Right lobe of liver (tissue), 6 donors: ENCODE measurements around the gene TNS1. TPM values are rescaled to one million over a fixed set of nuclear protein-coding genes. Genes with fewer than 3 reads are reported as not detected.

Source experiments
- ATAC-seq, 4 donors: fragments of 200-7000 bp; cut with Tn5 transposase; one replicate each; pipeline ENCODE4 v1.9.1; 2020; ENCODE audit warnings: mild to moderate bottlenecking in 4 of 4, moderate library complexity in 4 of 4
- DNase-seq, 3 donors: peaks; one replicate each; pipeline ENCODE4 v3.0.0-alpha.2; 2020
- H3K27ac ChIP-seq, 3 donors: fragments of 200-600 bp; one replicate each; pipeline ENCODE4 v1.8.0; 2022
- H3K27me3 ChIP-seq, 2 donors: fragments of 200-600 bp; one replicate each; pipeline ENCODE4 v1.8.0; 2022
- H3K36me3 ChIP-seq, 4 donors: fragments of 200-600 bp; sonication (generic) in 1 of 4; one replicate each; pipeline versions ENCODE4 v1.5.1 to v1.8.0; 2017 to 2022; ENCODE audit warnings: control low read depth in 1 of 4
- H3K4me1 ChIP-seq, 4 donors: fragments of 200-600 bp; sonication (generic) in 1 of 4; one replicate each; pipeline versions ENCODE4 v1.5.1 to v1.8.0; 2017 to 2022; ENCODE audit warnings: control low read depth in 1 of 4
- H3K4me3 ChIP-seq, 3 donors: fragments of 200-600 bp; one replicate each; pipeline ENCODE4 v1.8.0; 2022
- H3K9me3 ChIP-seq, 4 donors: fragments of 200-600 bp; sonication (generic) in 1 of 4; one replicate each; pipeline versions ENCODE4 v1.5.1 to v1.8.0; 2017 to 2022; ENCODE audit warnings: control low read depth in 1 of 4
- POLR2A ChIP-seq: fragments of 450-650 bp; IDR thresholded peaks from one replicate; pipeline ENCODE4 v1.6.1; 2017; ENCODE audit warnings: antibody characterized with exemption, mild to moderate bottlenecking
- WGBS: methylation state at CpG from one replicate; pipeline ENCODE4 v1.1.6; 2018; ENCODE audit warnings: low coverage, low lambda C conversion rate; ENCODE audit not compliant: insufficient coverage; ENCODE audit errors: missing lambda C conversion rate; 5-methylcytosine and 5-hydroxymethylcytosine counted together
- intact Hi-C, 2 donors: fragments of 100-400 bp; cut with DNase I; formaldehyde crosslinking; loops; one replicate each; pipeline versions ENCODE4 v1.11.2 to v1.14.1; 2022
- total RNA-seq, 6 experiments: library from RNA; depleted of rRNA in 2 of 6; stranded (reverse); fragments of >200 nt in 2 of 6; fragmentation: NEBNext Ultra II Directional in 3 of 6; extraction: Animal tissue kit (Norgen Biotek cat#: 25700) in 3 of 6; gene quantifications; one replicate each; pipeline versions ENCODE4 v1.1.0 to v1.2.4, GENCODE V29; 2016 to 2023
- TF ChIP-seq, protein P1 (sequence below), 4 donors: fragments of 200-600 bp in 3 of 4; fragments of 450-650 bp in 1 of 4; IDR thresholded peaks; one replicate each; pipeline versions ENCODE4 v1.5.1 to v1.8.0; 2016 to 2022; ENCODE audit warnings: antibody characterized with exemption in 4 of 4, mild to moderate bottlenecking in 2 of 4
- donor health status: DM: no; HTN: yes; CAD: no.
- donor health status: DM: no; HTN: no; CAD: no.
- donor health status: DM: no; HTN: no; CAD: no.
- donor health status: DM: no; HTN: yes; CAD: no.
- donor health status: DM: no; HTN: yes; CAD: no.

Gene TNS1
- total RNA-seq, 6 experiments from 2014 or later: 68.4 to 209 (median 99.2) TPM

DNA sequence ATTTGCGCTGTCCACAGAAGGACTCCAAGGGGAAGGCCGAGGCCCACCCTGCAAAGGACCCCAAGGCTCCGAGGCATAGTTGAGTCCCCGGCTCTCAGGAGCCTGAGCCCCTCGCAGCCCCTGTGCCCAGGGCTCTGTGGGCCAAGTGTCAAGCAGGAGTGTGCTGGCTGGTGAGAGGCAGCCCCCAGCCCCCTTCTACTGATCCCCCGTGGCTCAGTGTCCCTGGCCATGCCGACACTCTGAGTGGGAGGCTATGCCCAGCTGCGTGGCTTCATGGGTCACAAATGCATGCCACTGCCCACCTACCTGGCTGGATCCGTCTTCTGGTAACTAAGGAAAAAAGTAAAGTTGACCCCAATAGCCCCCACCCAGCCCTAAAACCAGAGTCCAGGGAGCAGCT lies 172.7 kb downstream of the TNS1 start:
- TF ChIP-seq, protein P1, sequence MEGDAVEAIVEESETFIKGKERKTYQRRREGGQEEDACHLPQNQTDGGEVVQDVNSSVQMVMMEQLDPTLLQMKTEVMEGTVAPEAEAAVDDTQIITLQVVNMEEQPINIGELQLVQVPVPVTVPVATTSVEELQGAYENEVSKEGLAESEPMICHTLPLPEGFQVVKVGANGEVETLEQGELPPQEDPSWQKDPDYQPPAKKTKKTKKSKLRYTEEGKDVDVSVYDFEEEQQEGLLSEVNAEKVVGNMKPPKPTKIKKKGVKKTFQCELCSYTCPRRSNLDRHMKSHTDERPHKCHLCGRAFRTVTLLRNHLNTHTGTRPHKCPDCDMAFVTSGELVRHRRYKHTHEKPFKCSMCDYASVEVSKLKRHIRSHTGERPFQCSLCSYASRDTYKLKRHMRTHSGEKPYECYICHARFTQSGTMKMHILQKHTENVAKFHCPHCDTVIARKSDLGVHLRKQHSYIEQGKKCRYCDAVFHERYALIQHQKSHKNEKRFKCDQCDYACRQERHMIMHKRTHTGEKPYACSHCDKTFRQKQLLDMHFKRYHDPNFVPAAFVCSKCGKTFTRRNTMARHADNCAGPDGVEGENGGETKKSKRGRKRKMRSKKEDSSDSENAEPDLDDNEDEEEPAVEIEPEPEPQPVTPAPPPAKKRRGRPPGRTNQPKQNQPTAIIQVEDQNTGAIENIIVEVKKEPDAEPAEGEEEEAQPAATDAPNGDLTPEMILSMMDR (IDR thresholded peaks at IDR 0.05): no peak
- TF ChIP-seq POLR2A: no peak
- intact Hi-C loops: no loop called here
- Histone ChIP-seq H3K27me3 (no peaks in the 10 kb centered on the region), H3K9me3 (no peaks in the 10 kb centered on the region), H3K36me3 (peaks cover 8 to 75% (median 35%) of the 10 kb centered on the region in 4 donors), H3K4me3 (no peak overlapping the region), H3K4me1 (peaks cover 0 to 9% (median 0%) of the 10 kb centered on the region in 4 donors), H3K27ac (no peak overlapping the region)
- DNase-seq (peak in 1 of 3 donors; percentile 34), ATAC-seq (no peak)
- WGBS: 80% methylated on average over 1 of the region's 9 CpGs

DNA sequence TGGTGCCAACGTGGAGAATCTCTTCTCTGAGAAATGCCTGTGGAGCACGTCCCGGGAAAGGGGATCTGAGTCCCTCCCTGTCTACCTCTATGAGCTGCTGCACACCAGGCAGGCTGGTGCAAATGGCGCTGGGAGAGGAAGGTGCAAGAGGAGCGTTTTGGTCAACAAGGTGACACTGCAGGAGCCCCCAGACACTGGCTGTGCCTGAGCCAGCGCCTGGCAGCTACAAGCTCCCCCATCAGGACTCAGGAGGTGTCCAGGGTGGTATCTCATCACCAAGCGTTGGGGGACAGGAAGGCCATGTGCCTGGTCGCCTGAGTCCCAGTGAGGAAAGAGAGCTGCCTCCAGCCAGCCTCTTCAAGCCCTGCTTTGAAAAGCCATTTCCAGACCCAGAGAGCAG lies 173.4 kb downstream of the TNS1 start:
- peaks cover 8 to 70% (median 30%) of the 10 kb centered on the region in 4 donors for H3K36me3 ChIP-seq
- no peaks in the 10 kb centered on the region for H3K27me3 ChIP-seq
- no peaks in the 10 kb centered on the region for H3K9me3 ChIP-seq
- ATAC-seq: no peak
- no peak overlapping the region for H3K4me3 ChIP-seq
- peak in 1 of 3 donors; percentile 48 for DNase-seq
- H3K4me1 ChIP-seq: peaks cover 0 to 9% (median 0%) of the 10 kb centered on the region in 4 donors
- WGBS: 64% methylated on average over 2 of the region's 8 CpGs
- H3K27ac ChIP-seq: no peak overlapping the region
- intact Hi-C loops: no loop called here
- no peak for TF ChIP-seq POLR2A
- TF ChIP-seq, protein P1 (IDR thresholded peaks at IDR 0.05): no peak

DNA sequence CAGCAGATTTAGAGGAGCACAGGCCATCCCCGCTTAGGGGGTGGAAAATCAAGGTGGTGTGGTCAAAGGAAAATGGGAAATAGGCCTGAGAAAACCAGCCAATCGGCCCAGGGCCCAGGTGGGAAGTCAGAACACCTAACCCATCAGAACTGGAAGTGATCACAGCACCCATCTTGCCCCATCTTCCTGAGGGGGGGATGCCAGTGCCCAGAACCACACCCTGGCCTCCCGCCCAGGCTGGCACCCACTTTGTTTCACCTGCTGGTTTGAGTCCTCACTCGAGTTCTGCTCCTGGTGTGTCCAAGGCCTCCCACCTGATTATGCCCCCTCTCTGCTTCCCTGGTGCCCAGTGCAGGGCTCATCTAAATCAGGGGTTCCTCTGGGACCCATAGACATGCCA lies 174.5 kb downstream of the TNS1 start:
- H3K27ac ChIP-seq: no peak overlapping the region
- peak in 1 of 3 donors; percentile 38 for DNase-seq
- no peak for ATAC-seq
- no peak overlapping the region for H3K4me3 ChIP-seq
- H3K36me3 ChIP-seq: peaks cover 5 to 65% (median 24%) of the 10 kb centered on the region in 4 donors
- no peaks in the 10 kb centered on the region for H3K9me3 ChIP-seq
- H3K27me3 ChIP-seq: no peaks in the 10 kb centered on the region
- WGBS: 92% methylated on average over 2 of the region's 4 CpGs
- H3K4me1 ChIP-seq: peaks cover 0 to 9% (median 0%) of the 10 kb centered on the region in 4 donors
- TF ChIP-seq POLR2A: no peak
- TF ChIP-seq, protein P1 (IDR thresholded peaks at IDR 0.05): no peak
- intact Hi-C loops: no loop called here

DNA sequence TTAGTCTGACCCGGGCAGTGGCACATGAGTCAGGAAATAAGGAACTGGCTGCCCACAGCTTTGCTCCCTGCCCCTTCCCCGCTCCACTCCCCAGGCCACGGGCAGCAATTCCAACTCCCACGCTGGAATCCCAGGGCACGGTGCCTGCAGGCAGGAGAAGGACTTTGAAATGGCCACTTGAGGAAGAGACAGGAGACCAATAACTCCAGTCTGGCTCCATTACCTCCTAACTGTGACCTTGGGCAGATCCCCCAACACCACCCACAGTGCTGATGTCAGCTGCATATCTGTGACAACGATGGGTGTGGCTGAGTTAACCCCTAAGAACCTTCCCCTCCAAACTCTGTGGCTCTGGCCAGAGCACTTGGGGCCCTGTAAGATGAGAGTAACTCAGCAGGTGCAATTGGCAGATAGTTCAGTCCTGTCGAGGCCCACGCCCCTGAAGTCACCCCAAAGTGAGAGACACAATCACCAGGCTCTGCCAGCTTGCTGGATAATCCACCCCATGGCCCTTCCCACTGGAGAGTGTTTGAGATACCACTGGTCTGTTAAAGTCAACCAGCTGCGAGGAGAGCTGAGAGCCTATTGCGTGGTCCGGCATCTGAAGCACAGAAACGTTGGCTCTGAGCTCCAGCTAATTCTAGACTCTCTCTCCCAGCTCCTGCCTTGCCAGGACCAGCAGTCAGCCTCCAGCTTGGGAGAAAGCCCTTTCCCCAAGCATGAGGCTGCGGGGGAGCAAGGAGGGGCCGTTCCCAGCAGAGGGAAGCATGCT lies 175.2 kb downstream of the TNS1 start:
- WGBS: 54% methylated on average over 6 of the region's 14 CpGs
- Histone ChIP-seq H3K4me1 (peaks cover 0 to 9% (median 0%) of the 10 kb centered on the region in 4 donors), H3K9me3 (no peaks in the 10 kb centered on the region), H3K4me3 (no peak overlapping the region), H3K36me3 (peaks cover 0 to 60% (median 19%) of the 10 kb centered on the region in 4 donors), H3K27ac (peak overlapping the region in 1 of 3 donors; percentile 21), H3K27me3 (no peaks in the 10 kb centered on the region)
- DNase-seq (peak in 2 of 3 donors; percentile 54 to 57), ATAC-seq (peak; percentile 19 to 51 (median 38))
- intact Hi-C loops: no loop called here
- TF ChIP-seq, protein P1 (IDR thresholded peaks at IDR 0.05): no peak
- TF ChIP-seq POLR2A: no peak
